WTC11 (cell line): ENCODE measurements around the gene LYST. TPM values are rescaled to one million over a fixed set of nuclear protein-coding genes. Genes with fewer than 3 reads are reported as not detected.
"Not testable (repeated sequence)": the region's sequence is repeated elsewhere in the genome, so short reads cannot be mapped to it uniquely, and the experiment has no call there.

Source experiments
- ATAC-seq: fragments of 200-7000 bp; cut with Tn5 transposase; 2 replicates; pipeline ENCODE4 v1.10.0; 2021; ENCODE audit warnings: mild to moderate bottlenecking, moderate library complexity
- CTCF ChIA-PET: fragments of 300-600 bp; sonication (Branson Sonifier 250); formaldehyde crosslinking; loops from one replicate; lab custom pipeline; 2021; ENCODE audit warnings: antibody characterized with exemption; lab: Charles Lee
- POLR2A ChIA-PET: fragments of 350-600 bp; sonication (Branson Sonifier 250); formaldehyde crosslinking; loops from one replicate; lab custom pipeline; 2021; ENCODE audit warnings: antibody characterized with exemption; lab: Charles Lee
- DNase-seq: peaks from one replicate; pipeline ENCODE4 v3.0.0; 2021; ENCODE audit warnings: low spot score
- H3K27ac Mint-ChIP-seq: 2 replicates; pipeline ENCODE4 v1.8.0; 2021; ENCODE audit warnings: mixed read lengths
- H3K27me3 Mint-ChIP-seq: 2 replicates; pipeline ENCODE4 v1.8.0; 2021; ENCODE audit warnings: low read depth, mild to moderate bottlenecking, moderate library complexity, mixed read lengths
- H3K36me3 Mint-ChIP-seq: 2 replicates; pipeline ENCODE4 v1.8.0; 2021; ENCODE audit warnings: mixed read lengths
- H3K4me1 Mint-ChIP-seq: 2 replicates; pipeline ENCODE4 v1.8.0; 2022; ENCODE audit warnings: mixed read lengths
- H3K4me3 Mint-ChIP-seq: 2 replicates; pipeline ENCODE4 v1.8.0; 2021; ENCODE audit warnings: mild to moderate bottlenecking, moderate library complexity, mixed read lengths
- H3K9me3 Mint-ChIP-seq: 2 replicates; pipeline ENCODE4 v1.8.0; 2021; ENCODE audit warnings: mixed read lengths
- AFF4 ChIP-seq: sonication (generic); formaldehyde crosslinking; IDR thresholded peaks from 2 replicates; pipeline ENCODE4 v1.8.1; 2023; ENCODE audit warnings: mild to moderate bottlenecking, missing genetic modification reagents, borderline replicate concordance
- AR ChIP-seq: fragments of 250-450 bp; sonication (Bioruptor Pico); IDR thresholded peaks from 2 replicates; pipeline ENCODE4 v1.9.0; 2021; ENCODE audit warnings: mild to moderate bottlenecking
- CREM ChIP-seq: sonication (generic); formaldehyde crosslinking; IDR thresholded peaks from 2 replicates; pipeline ENCODE4 v1.8.1; 2022; ENCODE audit warnings: mild to moderate bottlenecking, missing genetic modification reagents, moderate library complexity
- NFE2L1 ChIP-seq: sonication (generic); formaldehyde crosslinking; IDR thresholded peaks from 2 replicates; pipeline ENCODE4 v1.8.1; 2023; ENCODE audit warnings: missing genetic modification reagents
- TEAD1 ChIP-seq: sonication (generic); formaldehyde crosslinking; IDR thresholded peaks from 2 replicates; pipeline ENCODE4 v1.8.0; 2022; ENCODE audit warnings: mild to moderate bottlenecking, missing genetic modification reagents
- USF1 ChIP-seq: sonication (generic); formaldehyde crosslinking; IDR thresholded peaks from 2 replicates; pipeline ENCODE4 v1.8.0; 2022; ENCODE audit warnings: mild to moderate bottlenecking, missing genetic modification reagents
- USF2 ChIP-seq: sonication (generic); formaldehyde crosslinking; IDR thresholded peaks from 2 replicates; pipeline ENCODE4 v1.8.1; 2023; ENCODE audit warnings: mild to moderate bottlenecking, missing genetic modification reagents, moderate library complexity
- ZNF121 ChIP-seq: sonication (generic); formaldehyde crosslinking; IDR thresholded peaks from 2 replicates; pipeline ENCODE4 v1.8.0; 2023; ENCODE audit warnings: missing genetic modification reagents
- ZNF317 ChIP-seq: sonication (generic); formaldehyde crosslinking; IDR thresholded peaks from 2 replicates; pipeline ENCODE4 v1.8.1; 2023; ENCODE audit warnings: low read depth, mild to moderate bottlenecking, moderate library complexity, missing genetic modification reagents, borderline replicate concordance
- total RNA-seq: library from RNA; stranded (reverse); gene quantifications from 3 replicates; pipeline ENCODE4 v1.2.3, GENCODE V29; 2021
- TF ChIP-seq, protein P1 (sequence below): sonication (generic); formaldehyde crosslinking; IDR thresholded peaks from 2 replicates; pipeline ENCODE4 v1.8.0; 2023; ENCODE audit warnings: missing genetic modification reagents, mild to moderate bottlenecking, borderline replicate concordance
- TF ChIP-seq, protein P2 (sequence below): sonication (generic); formaldehyde crosslinking; IDR thresholded peaks from 2 replicates; pipeline ENCODE4 v1.8.0; 2022; ENCODE audit warnings: missing genetic modification reagents
- TF ChIP-seq, protein P3 (sequence below): sonication (generic); formaldehyde crosslinking; IDR thresholded peaks from 2 replicates; pipeline ENCODE4 v1.8.1; 2023; ENCODE audit warnings: mild to moderate bottlenecking, missing genetic modification reagents, moderate library complexity

Gene LYST
- total RNA-seq, 1 experiment from 2014 or later: 0.59 TPM

DNA sequence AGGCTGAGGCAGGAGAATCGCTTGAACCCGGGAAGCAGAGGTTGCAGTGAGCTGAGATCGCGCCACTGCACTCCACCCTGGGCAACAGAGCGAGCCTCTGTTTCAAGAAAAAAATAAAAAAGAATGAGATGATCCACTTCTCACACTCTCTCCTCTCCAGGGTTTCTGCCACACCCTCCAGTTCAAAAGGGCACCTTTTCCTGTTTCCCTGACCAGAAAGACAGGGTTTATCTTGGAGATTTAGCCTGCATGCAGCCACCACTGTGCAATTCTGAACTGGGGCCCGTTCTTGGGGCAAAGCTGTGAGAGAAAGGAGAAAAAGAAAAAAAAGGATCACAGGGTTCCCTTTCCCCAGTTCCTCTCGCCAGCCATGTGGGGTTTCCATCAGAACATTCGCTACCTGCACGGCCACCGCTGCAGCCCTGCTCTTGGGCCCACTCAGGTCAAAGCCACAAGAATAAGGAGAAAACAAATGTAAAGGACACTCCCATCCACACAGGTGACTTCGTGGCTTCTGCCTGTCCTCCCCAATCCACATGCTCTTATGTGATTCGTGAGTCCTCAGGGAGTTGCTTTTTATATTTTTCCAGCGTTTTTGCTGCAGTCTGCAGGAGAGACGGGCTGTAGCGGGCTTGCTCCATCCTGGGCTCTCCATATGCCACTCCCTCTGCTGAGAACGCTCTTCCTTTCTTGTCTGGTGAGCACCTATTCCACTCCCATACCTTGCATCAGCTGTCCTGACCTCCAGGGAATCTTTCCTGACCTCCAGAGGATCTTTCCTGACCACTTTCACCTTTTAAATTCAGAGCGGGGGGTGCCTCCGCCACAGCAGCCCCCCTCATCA lies 243.5 kb downstream of the LYST start (continued):
- TF ChIP-seq, protein P1, sequence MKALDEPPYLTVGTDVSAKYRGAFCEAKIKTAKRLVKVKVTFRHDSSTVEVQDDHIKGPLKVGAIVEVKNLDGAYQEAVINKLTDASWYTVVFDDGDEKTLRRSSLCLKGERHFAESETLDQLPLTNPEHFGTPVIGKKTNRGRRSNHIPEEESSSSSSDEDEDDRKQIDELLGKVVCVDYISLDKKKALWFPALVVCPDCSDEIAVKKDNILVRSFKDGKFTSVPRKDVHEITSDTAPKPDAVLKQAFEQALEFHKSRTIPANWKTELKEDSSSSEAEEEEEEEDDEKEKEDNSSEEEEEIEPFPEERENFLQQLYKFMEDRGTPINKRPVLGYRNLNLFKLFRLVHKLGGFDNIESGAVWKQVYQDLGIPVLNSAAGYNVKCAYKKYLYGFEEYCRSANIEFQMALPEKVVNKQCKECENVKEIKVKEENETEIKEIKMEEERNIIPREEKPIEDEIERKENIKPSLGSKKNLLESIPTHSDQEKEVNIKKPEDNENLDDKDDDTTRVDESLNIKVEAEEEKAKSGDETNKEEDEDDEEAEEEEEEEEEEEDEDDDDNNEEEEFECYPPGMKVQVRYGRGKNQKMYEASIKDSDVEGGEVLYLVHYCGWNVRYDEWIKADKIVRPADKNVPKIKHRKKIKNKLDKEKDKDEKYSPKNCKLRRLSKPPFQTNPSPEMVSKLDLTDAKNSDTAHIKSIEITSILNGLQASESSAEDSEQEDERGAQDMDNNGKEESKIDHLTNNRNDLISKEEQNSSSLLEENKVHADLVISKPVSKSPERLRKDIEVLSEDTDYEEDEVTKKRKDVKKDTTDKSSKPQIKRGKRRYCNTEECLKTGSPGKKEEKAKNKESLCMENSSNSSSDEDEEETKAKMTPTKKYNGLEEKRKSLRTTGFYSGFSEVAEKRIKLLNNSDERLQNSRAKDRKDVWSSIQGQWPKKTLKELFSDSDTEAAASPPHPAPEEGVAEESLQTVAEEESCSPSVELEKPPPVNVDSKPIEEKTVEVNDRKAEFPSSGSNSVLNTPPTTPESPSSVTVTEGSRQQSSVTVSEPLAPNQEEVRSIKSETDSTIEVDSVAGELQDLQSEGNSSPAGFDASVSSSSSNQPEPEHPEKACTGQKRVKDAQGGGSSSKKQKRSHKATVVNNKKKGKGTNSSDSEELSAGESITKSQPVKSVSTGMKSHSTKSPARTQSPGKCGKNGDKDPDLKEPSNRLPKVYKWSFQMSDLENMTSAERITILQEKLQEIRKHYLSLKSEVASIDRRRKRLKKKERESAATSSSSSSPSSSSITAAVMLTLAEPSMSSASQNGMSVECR (CRISPR knock-in tag): no peak
- no peak for TF ChIP-seq AR (CRISPR knock-in tag)
- TF ChIP-seq, all 79 proteins: peak for 0

DNA sequence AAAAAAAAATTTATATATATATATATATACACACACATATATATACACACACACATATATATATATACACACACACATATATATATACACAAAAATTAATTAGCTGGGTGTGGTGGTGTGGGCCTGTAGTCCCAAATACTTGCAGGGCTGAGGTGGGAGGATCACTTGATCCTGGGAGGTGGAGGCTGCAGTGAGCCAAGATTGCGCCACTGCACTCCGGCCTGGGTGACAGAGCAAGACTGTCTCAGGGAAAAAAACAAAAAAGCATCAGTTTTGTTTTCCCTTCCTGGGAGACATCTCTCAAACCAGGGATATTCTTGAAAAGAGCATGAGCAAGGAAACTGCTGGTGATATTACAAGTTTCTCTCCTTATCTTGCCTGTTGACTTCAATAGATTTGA lies 247.6 kb downstream of the LYST start:
- H3K36me3 Mint-ChIP-seq, H3K27me3 Mint-ChIP-seq, ATAC-seq, H3K27ac Mint-ChIP-seq, H3K4me3 Mint-ChIP-seq, POLR2A ChIA-PET, DNase-seq, H3K9me3 Mint-ChIP-seq: not testable (repeated sequence)
- CTCF ChIA-PET: interaction anchor here (0.9 kb wide), 1 partner anchor 19 kb away, joined by 3 read pairs; no protein-coding TSS in a partner anchor
- peaks cover 20% of the 10 kb centered on the region for H3K4me1 Mint-ChIP-seq

GRCh38 chr1:235617808-235618207 lies 248.9 kb downstream of the LYST start:
- Mint-ChIP-seq H3K4me3 (no peak overlapping the region), H3K9me3 (no peaks in the 10 kb centered on the region), H3K27ac (no peak overlapping the region), H3K27me3 (no peaks in the 10 kb centered on the region; the same call in 1 of the 2 replicates), H3K4me1 (peaks cover 9% of the 10 kb centered on the region), H3K36me3 (no peaks in the 10 kb centered on the region; the same call in 1 of the 2 replicates)
- ChIA-PET POLR2A (interaction anchor here (0.6 kb wide), 1 partner anchor 43 kb away, joined by 3 read pairs; no protein-coding TSS in a partner anchor), CTCF (interaction anchor here (0.6 to 2.0 kb wide), 2 partner anchors 17 to 43 kb away, joined by 3 to 8 read pairs; no protein-coding TSS in a partner anchor)
- TF ChIP-seq NFE2L1 (no peak), USF1 (CRISPR knock-in tag) (no peak), ZNF317 (CRISPR knock-in tag) (no peak), TEAD1 (no peak), AFF4 (CRISPR knock-in tag) (no peak), CREM (no peak), USF2 (CRISPR knock-in tag) (no peak), ZNF121 (CRISPR knock-in tag) (no peak)
- TF ChIP-seq, protein P2, sequence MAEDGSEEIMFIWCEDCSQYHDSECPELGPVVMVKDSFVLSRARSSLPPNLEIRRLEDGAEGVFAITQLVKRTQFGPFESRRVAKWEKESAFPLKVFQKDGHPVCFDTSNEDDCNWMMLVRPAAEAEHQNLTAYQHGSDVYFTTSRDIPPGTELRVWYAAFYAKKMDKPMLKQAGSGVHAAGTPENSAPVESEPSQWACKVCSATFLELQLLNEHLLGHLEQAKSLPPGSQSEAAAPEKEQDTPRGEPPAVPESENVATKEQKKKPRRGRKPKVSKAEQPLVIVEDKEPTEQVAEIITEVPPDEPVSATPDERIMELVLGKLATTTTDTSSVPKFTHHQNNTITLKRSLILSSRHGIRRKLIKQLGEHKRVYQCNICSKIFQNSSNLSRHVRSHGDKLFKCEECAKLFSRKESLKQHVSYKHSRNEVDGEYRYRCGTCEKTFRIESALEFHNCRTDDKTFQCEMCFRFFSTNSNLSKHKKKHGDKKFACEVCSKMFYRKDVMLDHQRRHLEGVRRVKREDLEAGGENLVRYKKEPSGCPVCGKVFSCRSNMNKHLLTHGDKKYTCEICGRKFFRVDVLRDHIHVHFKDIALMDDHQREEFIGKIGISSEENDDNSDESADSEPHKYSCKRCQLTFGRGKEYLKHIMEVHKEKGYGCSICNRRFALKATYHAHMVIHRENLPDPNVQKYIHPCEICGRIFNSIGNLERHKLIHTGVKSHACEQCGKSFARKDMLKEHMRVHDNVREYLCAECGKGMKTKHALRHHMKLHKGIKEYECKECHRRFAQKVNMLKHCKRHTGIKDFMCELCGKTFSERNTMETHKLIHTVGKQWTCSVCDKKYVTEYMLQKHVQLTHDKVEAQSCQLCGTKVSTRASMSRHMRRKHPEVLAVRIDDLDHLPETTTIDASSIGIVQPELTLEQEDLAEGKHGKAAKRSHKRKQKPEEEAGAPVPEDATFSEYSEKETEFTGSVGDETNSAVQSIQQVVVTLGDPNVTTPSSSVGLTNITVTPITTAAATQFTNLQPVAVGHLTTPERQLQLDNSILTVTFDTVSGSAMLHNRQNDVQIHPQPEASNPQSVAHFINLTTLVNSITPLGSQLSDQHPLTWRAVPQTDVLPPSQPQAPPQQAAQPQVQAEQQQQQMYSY (CRISPR knock-in tag): no peak
- TF ChIP-seq, protein P3, sequence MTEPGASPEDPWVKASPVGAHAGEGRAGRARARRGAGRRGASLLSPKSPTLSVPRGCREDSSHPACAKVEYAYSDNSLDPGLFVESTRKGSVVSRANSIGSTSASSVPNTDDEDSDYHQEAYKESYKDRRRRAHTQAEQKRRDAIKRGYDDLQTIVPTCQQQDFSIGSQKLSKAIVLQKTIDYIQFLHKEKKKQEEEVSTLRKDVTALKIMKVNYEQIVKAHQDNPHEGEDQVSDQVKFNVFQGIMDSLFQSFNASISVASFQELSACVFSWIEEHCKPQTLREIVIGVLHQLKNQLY: no peak
- DNase-seq: no peak
- ATAC-seq: no peak
